Measurements from ENCODE around the gene CLDN9. TPM values are rescaled to one million over a fixed set of nuclear protein-coding genes. Genes with fewer than 3 reads are reported as not detected.

Gene CLDN9
- total RNA-seq, 1 donor from 2014 or later, result not detected

- DNase-seq (ENCODE audit: low read depth, low spot score), result no peak
- Mint-ChIP-seq H3K27me3 (ENCODE audit: low read depth) (peaks cover 88% of the 10 kb centered on the region), H3K9me3 (no peaks in the 10 kb centered on the region), H3K27ac (ENCODE audit: unreplicated experiment) (no peak overlapping the region), H3K4me1 (no peaks in the 10 kb centered on the region), H3K36me3 (ENCODE audit: low read depth) (no peaks in the 10 kb centered on the region), H3K4me3 (peak overlapping the region; percentile 3)
- no peak for TF ChIP-seq CTCF (conservative IDR thresholded peaks at IDR 0.05)
Measured at GRCh38 chr16:3007059-3007956, 5.4 kb upstream of the CLDN9 start.

- Mint-ChIP-seq H3K27ac (ENCODE audit: unreplicated experiment) (no peak overlapping the region), H3K9me3 (no peaks in the 10 kb centered on the region), H3K4me1 (no peaks in the 10 kb centered on the region)
Measured at GRCh38 chr16:3007957-3008689, 4.6 kb upstream of the CLDN9 start.

GRCh38 chr16:3008690-3009037, 4.1 kb upstream of the CLDN9 start:
- Mint-ChIP-seq H3K27me3 (ENCODE audit: low read depth) (peaks cover 94% of the 10 kb centered on the region), H3K4me3 (no peak overlapping the region), H3K36me3 (ENCODE audit: low read depth) (no peaks in the 10 kb centered on the region), H3K27ac (ENCODE audit: unreplicated experiment) (no peak overlapping the region), H3K9me3 (no peaks in the 10 kb centered on the region), H3K4me1 (no peaks in the 10 kb centered on the region)
- TF ChIP-seq CTCF (conservative IDR thresholded peaks at IDR 0.05), result no peak
- no peak for DNase-seq (ENCODE audit: low read depth, low spot score)

More at GRCh38 chr16:3007957-3008689, 4.6 kb upstream of the CLDN9 start:
- TF ChIP-seq CTCF (conservative IDR thresholded peaks at IDR 0.05), result no peak
- DNase-seq (ENCODE audit: low read depth, low spot score), result no peak
- no peaks in the 10 kb centered on the region for H3K36me3 Mint-ChIP-seq (ENCODE audit: low read depth)
- peaks cover 90% of the 10 kb centered on the region for H3K27me3 Mint-ChIP-seq (ENCODE audit: low read depth)
- H3K4me3 Mint-ChIP-seq, result no peak overlapping the region

GRCh38 chr16:3009568-3010390, 2.9 kb upstream of the CLDN9 start:
- peaks cover 100% of the 10 kb centered on the region for H3K27me3 Mint-ChIP-seq (ENCODE audit: low read depth)
- no peaks in the 10 kb centered on the region for H3K9me3 Mint-ChIP-seq
- H3K36me3 Mint-ChIP-seq (ENCODE audit: low read depth), result no peaks in the 10 kb centered on the region
- H3K27ac Mint-ChIP-seq (ENCODE audit: unreplicated experiment), result no peak overlapping the region
- DNase-seq (ENCODE audit: low read depth, low spot score), result no peak
- TF ChIP-seq CTCF (conservative IDR thresholded peaks at IDR 0.05), result no peak
- peaks cover under 1% of the 10 kb centered on the region for H3K4me1 Mint-ChIP-seq
- no peak overlapping the region for H3K4me3 Mint-ChIP-seq

GRCh38 chr16:3010510-3010909, 2.2 kb upstream of the CLDN9 start:
- DNase-seq (ENCODE audit: low read depth, low spot score), result no peak
- Mint-ChIP-seq H3K27ac (ENCODE audit: unreplicated experiment) (no peak overlapping the region), H3K27me3 (ENCODE audit: low read depth) (peaks cover 99% of the 10 kb centered on the region), H3K4me1 (peaks cover 4% of the 10 kb centered on the region), H3K9me3 (no peaks in the 10 kb centered on the region), H3K36me3 (ENCODE audit: low read depth) (no peaks in the 10 kb centered on the region), H3K4me3 (no peak overlapping the region)
- TF ChIP-seq CTCF (conservative IDR thresholded peaks at IDR 0.05), result no peak
